T-helper 1 cell treated with Interleukin-12 subunit alpha and Interleukin-12 subunit beta and Interleukin-4 antibody, amounts not matched to agents 30 μg/mL and 1 μg/mL, for 36 hours (primary cell): ENCODE data around the gene TSHZ1.

ENCODE experiments used
- H3K27ac Mint-ChIP-seq: one replicate; pipeline ENCODE4 v1.8.0; 2021; ENCODE audit warnings: mild to moderate bottlenecking, mixed read lengths
- H3K27me3 Mint-ChIP-seq: one replicate; pipeline ENCODE4 v1.8.0; 2021; ENCODE audit warnings: low read depth, mixed read lengths
- H3K36me3 Mint-ChIP-seq: one replicate; pipeline ENCODE4 v1.8.0; 2021; ENCODE audit warnings: low read depth, mixed read lengths
- H3K4me1 Mint-ChIP-seq: one replicate; pipeline ENCODE4 v1.8.0; 2021; ENCODE audit warnings: low read depth, mixed read lengths
- H3K4me3 Mint-ChIP-seq: one replicate; pipeline ENCODE4 v1.8.0; 2021; ENCODE audit warnings: mild to moderate bottlenecking, moderate library complexity, mixed read lengths
- H3K9me3 Mint-ChIP-seq: one replicate; pipeline ENCODE4 v1.8.0; 2021; ENCODE audit warnings: mixed read lengths

Gene TSHZ1

DNA sequence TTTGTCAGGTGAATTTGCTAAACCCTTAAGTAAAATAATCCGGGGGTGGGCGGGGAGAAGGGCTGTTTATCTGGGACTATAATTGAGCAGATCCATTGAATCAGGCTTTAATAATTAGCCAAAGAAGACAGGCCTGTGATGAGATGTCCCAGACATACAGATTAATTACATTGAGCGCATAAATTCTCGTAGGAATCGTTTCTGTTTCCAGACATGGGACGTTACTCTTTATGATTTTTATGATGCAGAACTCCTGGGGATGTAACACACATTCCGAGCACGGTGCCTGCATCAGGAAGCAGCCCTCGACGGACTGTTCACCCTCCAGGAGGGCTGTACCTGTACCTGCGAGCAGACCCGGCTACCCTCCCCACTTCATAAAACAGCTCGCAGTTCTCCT is 128.0 kb downstream of the TSHZ1 start:
- Mint-ChIP-seq H3K27me3 (no peaks in the 10 kb centered on the region), H3K4me1 (no peaks in the 10 kb centered on the region), H3K4me3 (no peak overlapping the region), H3K27ac (no peak overlapping the region), H3K9me3 (no peaks in the 10 kb centered on the region), H3K36me3 (no peaks in the 10 kb centered on the region)
